RPMI7951 (cell line): ENCODE data around the gene BNC2. TPM values are rescaled to one million over a fixed set of nuclear protein-coding genes. Genes with fewer than 3 reads are reported as not detected.

Source experiments
- DNase-seq: peaks from one replicate; pipeline ENCODE4 v3.0.0-alpha.2; 2012; ENCODE audit warnings: low read depth
- total RNA-seq: library from RNA; depleted of rRNA; stranded (reverse); fragments of >200 nt; shearing (Covaris generic); gene quantifications from 2 replicates; pipeline ENCODE4 v1.2.3, GENCODE V29; 2014

The BNC2 gene
- total RNA-seq, 1 experiment from 2014 or later, result 8.8 TPM

- DNase-seq, result peak; percentile 4
Measured at GRCh38 chr9:16767366-16767765, 103.1 kb downstream of the BNC2 start.

DNA sequence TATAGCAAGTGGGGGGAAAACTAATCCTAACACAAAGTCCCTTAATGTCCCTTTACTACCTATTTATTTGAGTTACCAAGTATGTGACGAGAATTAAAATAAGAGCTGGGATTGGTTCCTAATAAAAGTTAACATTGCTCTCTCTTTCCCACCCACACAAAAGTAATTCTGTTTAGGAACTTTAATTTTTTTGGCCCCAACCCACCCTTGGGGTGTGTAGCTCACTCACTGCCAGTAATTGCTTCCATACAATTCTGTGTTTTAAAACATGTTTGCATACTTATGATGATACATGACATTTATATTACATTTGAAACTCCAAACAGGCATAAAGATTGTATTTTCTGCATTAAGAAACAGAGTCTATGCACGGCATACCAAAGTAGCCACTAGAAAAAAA lies 106.5 kb downstream of the BNC2 start:
- no peak for DNase-seq

- no peak for DNase-seq
Measured at GRCh38 chr9:16755467-16756160, 114.9 kb downstream of the BNC2 start.

DNA sequence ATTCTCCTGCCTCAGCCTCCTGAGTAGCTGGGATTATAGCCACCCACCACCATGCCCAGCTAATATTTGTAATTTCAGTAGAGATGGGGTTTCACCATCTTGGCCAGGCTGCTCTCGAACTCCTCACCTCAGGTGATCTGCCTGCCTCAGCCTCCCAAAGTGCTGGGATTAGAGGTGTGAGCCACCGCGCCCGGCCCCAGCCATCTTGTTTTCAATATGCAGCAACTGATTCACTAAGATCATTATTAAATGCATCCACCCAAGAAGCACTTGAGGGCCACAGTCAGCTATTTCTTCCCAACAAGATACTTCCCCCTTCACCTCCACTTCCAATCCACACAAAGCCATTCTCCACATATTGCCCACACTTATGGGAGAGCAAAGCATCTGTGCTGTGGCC lies 115.8 kb downstream of the BNC2 start:
- no peak for DNase-seq

DNA sequence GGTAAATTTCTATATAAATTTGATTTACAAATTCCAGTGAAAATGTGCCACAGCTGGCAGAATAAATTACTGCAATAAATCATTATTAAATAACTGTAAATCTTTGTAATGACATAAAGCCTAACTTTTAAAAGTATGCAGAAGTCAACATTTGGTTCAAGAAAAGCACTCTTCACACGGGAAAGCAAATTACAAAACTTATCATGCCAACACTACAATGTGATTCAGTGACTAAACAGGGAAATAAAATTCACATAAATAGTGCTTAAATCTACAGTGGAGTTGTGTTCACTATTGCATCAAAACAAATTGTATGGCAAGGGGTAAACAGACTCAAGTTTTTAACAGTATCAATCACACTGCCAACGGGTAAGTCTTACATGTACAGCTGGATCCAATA lies 117.2 kb downstream of the BNC2 start:
- DNase-seq, result no peak

DNA sequence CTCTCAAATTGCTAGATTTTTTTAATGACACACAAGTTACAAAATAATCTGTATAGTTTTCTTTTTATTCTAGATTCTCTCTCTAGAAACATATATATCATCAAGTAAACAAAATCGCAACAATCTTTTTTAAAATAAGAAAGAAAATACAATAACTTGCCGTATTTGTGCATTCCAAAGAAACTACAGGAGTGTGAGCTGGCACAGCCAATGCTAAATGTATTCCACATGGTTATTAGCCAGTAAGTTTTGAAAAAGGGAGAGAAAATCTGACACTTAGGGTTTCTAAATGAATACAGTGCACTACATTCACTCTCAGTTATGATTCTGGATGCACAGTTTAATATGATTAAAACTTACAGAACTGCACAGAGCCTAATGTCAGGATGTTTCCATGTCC lies 117.9 kb downstream of the BNC2 start:
- DNase-seq, result no peak

DNA sequence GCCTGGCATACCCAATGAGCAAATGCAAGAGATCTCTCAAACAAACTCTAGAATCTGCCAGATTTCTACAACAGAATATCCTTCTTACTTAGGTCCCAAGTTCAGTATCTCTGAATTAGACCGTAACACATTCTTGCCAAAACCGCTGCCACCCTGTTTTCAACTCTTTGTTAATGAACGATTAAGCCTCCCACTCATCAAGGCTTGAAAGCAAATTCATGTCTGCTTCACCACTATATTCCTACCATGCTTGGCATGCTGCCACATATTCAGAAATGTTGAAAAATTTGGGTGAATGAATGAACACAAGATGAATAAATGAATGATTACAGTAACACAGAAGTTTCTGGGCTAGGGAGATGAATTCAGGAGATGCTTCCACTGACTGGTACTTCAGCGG lies 119.9 kb downstream of the BNC2 start:
- no peak for DNase-seq

GRCh38 chr9:16745359-16745758 lies 125.1 kb downstream of the BNC2 start:
- DNase-seq, result no peak

GRCh38 chr9:16744394-16744793 lies 126.1 kb downstream of the BNC2 start:
- no peak for DNase-seq

- peak; percentile 72 for DNase-seq
Measured at GRCh38 chr9:16743375-16743774, 127.1 kb downstream of the BNC2 start.

- DNase-seq, result no peak
Measured at GRCh38 chr9:16735001-16735400, 135.5 kb downstream of the BNC2 start.

DNA sequence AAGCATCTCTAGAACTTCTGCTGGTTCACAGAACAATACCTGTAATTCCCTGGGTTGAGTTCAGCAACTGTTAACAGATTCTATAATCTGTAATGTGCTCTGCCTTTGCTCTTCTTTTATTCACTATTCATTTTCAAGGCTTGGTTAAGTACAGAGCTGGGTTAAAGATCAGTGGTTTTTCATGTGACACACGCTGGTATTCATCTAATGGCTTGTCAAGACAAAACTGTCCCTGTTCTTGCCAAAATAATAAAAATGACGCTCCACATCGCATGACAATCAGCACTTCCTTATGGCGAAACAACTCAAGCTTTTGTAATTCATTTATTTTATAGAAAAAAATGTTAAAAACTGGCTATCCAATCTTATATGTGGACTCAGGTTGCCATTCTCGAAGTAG lies 137.9 kb downstream of the BNC2 start:
- no peak for DNase-seq

GRCh38 chr9:16730162-16730561 lies 140.3 kb downstream of the BNC2 start:
- no peak for DNase-seq

- DNase-seq, result no peak
Measured at GRCh38 chr9:16729651-16730050, 140.8 kb downstream of the BNC2 start.

DNA sequence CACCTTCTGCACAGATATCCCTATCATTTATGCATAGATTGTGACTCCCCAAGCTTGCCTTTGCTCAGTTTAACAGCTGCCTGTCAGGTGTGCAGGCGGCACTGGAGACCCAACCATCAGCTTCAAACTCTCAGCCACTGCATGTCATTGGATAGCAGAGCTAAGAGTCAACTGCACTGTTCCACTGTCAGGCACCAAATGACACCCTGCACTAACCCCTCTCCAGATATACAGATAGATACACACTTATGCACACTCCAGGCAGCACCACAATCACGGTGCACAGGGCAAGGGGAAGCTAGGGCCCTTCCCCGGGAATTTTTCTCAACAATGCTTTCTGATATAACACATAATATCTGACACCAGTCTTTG lies 142.3 kb downstream of the BNC2 start:
- DNase-seq, result peak; percentile 26

DNA sequence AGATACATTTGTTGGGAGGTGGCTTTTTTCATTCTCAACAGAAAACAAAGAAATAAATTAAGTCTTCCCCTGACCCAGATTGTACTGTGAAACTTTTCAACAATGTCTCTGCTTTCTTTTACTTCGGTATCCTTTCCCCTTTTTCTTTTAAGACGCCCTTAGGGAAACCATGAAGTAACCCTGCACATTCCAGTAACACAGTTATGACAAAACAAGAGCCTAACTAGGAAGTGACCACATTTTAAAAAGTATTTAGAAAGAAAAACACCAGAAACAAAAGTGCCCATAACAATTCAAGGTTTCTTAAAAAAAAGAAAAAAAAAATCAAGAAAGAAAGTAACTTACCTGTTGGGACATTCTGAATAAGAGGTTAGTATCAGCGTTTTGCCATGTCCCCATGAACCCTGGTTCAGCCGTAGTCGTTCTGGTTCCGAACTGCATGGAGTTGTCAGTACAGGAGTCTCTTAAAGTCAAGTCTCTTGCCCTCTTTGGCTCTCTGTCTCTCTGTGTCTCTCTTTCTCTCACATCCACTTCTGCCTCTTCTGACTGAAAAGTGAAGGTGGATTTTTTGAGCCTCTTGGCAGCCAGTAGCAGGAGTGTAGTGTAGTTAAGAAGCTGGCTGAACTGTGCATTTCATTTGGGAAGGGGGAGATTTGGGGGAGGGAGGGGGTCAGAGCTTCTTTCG lies 142.9 kb downstream of the BNC2 start:
- no peak for DNase-seq

- peak; percentile 88 for DNase-seq
Measured at GRCh38 chr9:16726718-16727451, 143.6 kb downstream of the BNC2 start.

GRCh38 chr9:16726029-16726428 lies 144.4 kb downstream of the BNC2 start:
- DNase-seq, result peak; percentile 62

GRCh38 chr9:16725066-16725465 lies 145.4 kb downstream of the BNC2 start:
- DNase-seq, result no peak

DNA sequence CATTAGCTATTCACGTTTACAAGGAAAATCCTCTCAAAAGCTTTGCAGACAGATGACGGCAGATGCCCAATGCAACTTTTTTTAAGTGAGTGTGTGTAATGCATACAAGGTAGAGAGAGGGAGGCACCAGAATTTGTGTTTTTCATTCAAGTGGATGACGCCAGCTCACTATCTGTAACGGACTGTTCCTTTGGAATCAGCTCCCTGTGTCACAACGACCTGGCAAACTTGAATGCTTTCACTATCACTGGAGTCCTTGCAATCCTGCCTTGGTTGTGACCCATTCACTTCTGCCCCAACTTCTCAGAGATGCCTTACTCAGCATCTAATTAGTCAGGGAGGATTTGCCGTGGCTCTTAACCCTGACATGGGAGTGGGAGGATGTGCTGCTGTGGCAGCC lies 148.5 kb downstream of the BNC2 start:
- peak; percentile 76 for DNase-seq

DNA sequence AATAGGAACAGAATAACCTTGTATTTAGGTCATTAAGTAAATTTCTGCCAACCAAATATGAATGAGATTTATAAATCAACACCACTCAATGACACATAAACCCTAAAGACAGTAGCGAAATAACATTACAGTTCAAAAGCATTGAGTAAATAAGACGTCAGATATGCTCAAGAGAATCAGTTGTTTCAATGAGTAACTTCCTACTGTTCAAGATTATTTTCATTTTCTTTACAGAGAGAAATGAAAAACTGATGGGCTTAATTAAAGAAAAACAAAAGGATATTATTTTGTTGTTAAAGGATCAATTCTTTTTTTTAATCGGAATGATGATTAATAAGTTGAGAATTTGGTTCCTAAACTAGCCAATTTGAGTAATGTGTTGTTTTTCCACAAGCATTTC lies 150.1 kb downstream of the BNC2 start:
- DNase-seq, result no peak

DNA sequence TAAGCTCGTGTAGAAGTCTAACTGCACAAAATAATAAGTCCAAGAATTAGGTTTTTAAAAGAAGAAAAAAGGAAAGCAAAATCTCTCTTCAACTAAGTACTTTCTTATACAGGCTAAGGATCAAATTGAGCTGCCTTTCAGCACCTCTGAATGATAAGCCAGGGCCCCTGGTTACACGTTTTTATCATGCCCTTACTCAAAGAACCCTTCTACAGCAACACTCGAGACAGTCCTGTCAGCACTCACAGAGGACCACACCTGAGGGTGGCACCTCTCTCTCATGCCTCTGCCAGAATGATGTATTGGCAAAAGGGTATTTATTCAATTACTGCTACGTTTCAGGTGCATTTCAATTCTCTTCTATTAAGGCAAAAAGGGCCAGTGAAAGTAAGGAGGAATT lies 150.5 kb downstream of the BNC2 start:
- DNase-seq, result no peak

- DNase-seq, result no peak
Measured at GRCh38 chr9:16718952-16719351, 151.5 kb downstream of the BNC2 start.
